GM21367 (cell line): ENCODE results near the gene SUPT3H.

Source experiments
- ATAC-seq: cut with Tn5 transposase; IDR thresholded peaks from one replicate; pipeline ENCODE4 v1.9.1; 2021; ENCODE audit not compliant: unreplicated experiment

The SUPT3H gene

DNA sequence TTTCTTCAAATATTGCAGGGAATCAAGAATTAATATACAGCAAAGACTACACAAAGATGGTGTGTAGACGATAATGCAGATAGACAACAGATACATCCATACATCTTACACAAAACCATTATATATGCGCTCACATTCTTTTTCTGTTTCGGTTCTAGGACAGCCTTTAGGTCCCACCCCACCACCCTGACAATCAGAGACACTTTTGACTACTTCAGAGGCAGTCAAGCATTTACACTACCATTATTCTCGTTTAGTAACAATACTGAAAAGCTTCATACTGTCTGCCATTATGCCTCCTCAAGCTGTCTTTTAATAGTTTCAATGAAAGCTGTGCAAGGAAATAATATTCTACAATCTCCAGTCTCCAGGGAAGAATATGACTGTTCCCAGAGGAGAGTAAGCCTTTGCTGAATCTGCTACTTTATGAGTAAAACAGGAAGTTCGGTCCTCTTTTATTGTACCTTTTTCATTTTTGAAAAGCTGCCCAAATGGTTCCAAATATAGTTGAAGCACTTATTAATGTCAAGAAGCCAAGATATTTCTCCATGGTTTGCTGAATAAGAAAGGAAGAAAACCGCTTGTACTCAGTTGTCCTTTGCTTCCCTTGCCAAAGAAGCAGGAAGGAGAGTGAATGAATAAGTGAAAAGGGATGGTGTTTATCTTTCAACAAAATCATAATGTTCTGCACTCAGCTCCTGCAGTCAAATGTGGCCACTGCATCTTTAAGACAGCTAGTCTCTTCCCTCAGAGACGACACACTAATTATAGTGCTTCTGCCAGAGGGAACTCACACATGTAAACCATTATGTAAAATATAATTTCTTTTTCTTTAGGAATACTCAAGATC is 521.9 kb downstream of the SUPT3H start:
- ATAC-seq, result no peak

DNA sequence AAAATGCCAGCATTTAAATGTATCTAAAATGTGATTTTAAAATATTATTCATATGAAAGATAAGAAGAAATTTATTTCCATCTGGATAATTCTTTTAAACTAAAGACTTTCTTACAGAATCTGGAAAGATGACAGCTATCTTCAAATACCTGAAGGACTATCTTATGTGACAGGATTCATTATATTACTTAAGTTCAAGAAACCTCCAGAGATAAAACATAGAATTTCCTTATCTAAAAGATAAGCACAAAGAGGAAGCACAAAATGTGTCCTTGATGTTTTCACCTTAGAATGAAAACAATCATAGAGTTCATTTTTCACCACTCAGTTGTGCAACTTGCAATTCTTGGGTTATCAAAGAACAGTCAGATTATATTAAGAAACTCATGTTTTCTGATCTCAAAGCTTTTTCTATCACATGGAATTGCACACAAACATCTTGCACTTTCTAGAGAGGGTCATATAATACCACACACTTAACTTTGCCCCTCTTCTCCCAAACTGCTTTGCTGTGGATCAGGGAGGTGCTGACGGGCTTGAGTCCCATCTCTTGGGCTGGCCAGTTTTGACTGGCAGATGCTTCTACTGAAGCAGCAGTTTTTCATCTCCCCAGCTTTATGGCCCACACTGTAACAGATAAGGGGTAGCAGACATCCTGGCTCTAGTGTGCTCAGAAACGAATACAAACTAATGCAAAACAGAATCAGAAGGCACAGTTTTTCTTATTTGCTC is 522.9 kb downstream of the SUPT3H start:
- ATAC-seq, result no peak

DNA sequence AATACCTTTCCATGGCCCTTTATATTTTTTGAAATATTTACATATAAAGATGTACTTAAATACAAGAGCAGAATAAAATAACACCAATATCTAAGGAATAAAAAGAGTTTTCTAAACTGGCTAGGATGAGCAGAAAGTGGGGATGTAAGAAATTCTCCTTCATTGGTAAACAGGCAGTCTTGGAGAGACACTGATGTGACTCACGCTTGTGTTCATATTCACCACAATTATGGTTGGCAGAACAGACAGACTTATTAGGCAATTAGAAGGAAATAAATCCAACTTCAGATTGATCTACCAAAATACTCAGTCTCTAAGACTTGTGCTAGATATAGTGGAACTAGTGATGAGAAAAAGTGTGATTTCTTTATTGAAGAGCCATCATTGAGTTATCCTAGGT is 526.6 kb downstream of the SUPT3H start:
- ATAC-seq, result no peak

DNA sequence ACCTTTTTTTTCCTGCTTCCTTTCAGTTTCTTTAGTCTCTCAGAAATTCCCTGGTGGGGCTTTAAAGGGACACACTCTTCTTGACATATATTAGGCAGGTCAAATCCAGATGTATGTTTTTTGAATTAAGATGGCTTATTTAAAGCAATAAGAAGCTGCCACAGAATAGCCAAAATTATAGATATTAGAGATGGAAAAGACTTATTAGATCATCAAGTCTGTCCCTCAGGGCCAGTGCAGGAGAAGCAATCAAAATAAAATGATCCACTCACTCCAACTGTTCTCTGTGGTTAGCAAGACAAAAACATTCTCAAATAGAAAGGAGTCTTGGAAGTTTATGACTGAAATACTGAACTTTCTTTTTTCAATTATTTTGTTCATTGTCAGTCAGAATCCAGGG is 527.4 kb downstream of the SUPT3H start:
- no peak for ATAC-seq

DNA sequence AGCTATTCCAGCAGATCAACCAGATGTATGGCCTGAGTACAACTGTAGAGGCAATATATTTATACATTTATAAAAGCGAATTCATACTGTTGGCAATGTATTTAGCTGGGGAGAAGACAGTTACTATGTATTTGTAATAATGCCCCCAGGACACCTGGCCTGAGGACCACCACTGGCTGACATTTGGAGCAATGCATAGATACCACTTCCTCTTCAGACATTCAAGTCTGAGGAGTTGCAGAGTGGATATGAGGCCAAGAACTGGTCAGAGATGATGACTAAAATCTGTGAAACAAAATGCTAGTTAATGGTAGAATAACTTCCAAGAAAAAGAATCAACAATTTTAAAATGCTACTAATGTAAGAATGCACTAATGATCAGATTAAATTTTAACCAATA is 527.9 kb downstream of the SUPT3H start:
- no peak for ATAC-seq

DNA sequence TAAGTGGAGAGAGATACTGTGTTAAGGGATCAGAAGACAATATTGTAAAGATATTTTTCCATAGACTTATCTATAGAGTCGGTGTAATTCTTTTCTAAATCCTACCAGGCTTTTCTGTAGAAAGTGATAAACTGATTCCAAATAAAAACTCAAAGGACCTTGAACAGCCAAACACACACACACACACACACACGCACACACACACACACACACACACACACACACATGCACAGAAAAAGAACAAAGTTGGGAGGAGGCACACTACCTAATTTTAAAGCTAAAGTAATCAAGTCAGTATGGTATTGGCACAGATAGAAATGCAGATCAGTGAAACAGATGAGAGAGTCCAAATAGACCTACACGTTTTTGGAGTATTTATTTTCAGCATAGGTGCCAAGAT is 534.0 kb downstream of the SUPT3H start:
- no peak for ATAC-seq

DNA sequence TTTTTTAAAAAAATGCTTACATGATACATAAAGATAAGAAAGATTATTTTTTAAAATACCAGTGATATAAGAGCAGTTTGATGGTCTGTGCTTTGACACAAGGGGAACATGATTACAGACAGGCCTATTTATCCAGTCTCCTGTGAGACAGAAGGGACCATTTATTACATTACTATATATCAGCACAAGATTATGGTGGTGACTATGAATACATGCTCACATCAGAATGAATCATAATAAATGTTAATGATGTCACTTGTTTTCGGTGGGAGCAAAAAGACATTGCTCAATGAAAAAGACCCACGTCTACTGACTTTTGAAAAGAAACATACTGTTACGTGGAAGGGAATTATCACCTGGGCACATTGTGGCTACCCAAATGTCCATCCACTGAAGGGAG is 535.1 kb downstream of the SUPT3H start:
- ATAC-seq, result no peak

DNA sequence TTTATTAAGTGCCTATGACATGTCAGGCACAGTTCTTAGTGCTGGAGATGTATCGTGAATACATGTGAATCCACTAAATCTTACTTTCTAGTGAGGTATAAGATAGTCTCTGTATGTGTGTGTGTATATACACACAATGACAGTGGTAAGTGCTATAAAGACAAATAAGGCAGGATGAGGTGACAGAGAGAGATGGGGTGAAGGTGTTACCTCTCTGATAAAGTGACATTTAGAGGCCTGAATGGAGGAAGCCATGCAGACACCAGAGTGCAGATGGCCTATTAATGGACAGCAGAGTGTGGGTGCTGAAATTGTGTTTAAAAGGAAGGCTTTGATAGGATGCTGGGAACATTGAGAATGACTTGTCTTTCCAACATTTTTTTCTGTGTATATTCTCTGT is 535.9 kb downstream of the SUPT3H start:
- ATAC-seq, result no peak

DNA sequence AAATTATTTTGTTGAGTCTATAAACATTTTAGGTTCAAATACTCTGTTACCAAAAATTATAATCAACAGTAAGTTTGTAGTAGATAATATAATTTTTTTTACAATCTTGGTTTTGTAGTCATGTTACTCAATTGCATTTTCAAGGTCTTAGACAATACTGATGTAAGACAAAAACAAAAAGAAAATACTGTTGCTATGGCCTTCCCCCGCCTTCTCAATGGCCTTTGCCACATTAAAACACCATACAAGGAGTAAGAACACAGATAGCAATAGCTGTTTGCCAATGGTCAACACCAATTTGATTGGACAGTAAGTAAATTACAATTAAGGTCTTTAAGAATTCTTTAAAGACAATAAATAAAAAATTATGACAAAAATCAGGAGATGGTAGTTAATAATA is 540.0 kb downstream of the SUPT3H start:
- no peak for ATAC-seq

DNA sequence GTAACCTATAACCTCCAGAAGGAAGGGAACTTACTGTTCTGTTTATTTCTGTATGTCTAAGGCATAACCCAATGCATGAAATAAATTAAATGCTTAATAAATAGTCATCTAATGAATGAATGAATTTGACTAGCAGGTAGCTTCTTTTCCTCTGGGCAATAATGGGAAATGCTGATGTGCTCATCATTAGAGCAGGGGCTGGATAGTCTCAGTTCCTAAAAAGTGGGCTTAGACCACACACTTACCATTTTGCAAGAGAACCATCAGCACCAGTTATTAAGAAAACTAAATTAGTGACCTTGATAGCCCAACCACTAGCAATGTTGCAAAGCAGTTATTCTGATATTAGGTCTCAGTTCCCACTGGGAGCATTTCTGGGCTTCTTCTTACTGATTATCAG is 540.5 kb downstream of the SUPT3H start:
- no peak for ATAC-seq

DNA sequence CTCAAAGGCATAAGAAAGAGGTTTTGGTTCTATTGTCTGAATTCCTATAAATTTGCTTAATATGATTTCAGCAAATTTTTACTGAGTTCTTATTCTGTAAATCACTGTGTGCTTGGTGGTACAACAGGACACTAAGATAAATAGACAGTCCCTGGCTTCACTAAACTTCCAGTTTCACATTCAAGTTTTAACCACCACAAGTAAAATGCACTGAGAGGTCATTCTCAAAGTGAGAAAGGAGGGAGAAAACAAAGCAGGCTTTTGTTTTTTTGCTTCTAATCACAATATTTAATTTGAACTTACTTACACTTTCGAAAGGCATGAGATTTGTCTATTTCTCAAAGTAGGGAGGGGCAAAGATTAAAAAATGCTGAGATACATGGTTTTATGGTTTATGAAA is 544.5 kb downstream of the SUPT3H start:
- ATAC-seq, result no peak

DNA sequence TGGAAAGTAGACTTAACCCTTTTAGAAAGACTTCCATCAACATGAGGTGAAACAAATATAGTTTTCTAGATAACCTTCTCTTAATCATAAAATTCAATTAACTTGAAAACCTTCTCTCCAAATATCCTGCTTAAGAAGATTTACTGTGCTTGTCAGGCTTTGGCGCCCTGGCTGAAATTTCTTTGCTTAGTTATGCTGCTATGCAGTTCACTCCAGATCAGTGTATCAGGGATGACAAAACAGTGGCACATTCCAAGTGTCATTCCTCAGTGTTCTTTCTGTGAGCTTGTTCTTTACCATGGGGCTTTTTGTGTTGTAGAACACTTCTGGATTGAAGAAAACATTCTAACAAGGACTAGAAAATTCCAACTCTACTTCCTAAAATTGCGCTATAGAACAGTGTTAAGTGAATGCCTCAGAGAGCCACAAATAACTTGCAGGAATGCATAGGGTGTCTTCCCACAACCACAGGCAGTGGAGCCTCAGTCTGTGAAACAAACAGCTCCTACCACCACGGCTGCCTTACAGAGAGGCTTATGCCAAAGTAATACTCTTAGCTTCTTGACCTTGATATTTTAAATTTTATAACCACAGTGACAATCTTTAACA is 546.6 kb downstream of the SUPT3H start:
- ATAC-seq, result no peak

DNA sequence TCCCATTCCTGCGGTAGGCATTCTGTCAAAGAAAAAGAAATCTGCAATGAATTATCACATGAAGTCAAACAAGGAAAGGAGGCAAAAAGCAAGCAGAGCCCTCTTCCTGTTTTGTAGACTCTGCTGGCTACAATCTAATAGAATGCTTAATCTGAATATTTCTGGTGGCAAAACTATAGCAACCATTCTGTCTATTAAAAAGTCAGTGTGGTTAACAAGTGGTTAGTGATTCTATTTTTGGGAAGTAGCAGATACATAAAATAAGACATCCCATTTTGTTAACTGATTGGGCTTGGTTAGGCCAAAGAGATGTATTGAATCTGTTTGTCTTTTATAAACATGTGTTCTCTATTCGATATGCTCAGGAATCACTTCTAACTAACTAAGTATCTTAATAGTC is 547.9 kb downstream of the SUPT3H start:
- ATAC-seq, result peak; percentile 52

DNA sequence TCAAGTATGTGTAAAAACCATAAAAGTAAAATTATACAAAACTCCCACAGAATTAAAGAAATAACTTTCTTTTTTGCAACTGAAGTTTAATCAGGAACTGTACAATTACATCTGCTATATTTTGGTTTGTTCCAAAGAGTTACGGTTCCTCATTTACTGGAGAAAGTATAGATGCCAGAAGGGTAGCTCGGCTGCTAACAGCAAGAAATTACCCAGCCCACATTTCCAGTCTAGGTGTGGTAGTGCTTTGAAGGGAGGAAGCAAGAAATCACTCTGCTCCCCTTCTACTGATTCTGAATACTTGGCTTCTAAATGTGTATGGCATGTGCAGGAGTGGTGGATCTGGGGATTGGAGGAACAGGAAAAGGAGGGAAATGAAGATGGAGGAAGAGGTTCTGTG is 549.0 kb downstream of the SUPT3H start:
- no peak for ATAC-seq

DNA sequence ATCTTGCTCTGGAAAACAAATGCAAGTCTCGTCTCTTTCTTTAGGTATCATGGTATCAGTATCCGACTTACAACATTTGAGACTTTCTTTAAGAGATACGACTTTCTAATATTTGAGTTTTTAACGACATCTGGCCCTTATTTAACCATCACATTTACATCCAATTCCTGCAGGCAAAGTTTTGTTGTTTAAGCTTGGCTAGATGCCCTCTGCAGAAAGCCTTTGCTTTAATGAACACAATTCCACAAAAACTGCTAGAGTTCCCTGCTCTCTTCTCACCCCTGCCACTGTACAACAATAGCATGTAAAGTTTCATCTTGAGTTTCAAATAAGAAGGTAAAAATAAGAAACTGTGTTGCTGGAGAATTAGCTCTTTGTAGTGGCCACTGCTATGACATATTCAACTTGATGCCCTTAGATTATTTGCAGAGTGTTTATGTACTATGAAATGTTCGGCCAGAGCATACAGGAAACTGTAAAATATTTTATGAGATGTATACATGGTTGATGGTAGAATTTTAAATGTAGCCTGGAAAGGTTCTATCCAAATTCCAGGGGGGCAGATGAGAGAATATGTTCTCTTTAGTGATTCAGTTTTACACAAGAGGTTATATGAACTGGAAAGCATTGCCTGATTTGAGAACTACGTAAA is 551.6 kb downstream of the SUPT3H start:
- no peak for ATAC-seq

DNA sequence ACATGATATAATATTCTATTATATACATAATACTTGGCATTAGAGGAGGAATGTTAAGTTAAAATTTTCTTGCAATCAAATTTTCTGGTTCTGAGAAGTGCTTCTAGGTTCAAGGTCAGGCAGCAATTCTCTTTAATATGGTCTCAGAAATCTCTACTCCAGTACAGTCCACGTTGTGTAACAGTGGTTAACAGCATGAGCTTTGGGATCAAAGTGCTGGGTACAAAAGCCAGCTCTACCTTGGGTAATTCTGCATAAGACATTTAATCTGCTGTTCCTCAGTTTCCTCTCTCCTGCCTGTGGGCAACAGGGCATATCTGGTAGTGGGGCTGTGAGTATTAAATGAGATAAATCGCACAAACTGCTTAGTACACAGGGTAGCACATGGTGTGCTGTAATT is 552.5 kb downstream of the SUPT3H start:
- no peak for ATAC-seq

DNA sequence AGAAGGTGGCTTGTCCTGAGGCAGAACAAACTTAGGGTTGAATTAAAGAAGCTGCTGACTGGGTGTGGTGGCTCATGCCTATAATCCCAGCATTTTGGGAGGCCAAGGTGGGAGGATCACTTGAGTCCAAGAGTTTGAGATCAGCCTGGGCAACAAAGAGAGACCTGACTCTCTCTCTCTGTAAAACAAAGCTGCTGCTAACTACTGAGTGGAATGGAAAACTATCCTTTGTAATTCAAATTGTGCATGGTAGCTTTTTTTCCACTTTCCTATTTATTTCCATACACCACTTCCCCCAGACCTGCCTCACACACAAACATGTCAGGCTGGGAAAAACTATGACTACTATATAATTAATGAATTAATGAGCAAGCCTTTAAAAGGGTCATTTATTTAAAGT is 553.2 kb downstream of the SUPT3H start:
- ATAC-seq, result no peak

DNA sequence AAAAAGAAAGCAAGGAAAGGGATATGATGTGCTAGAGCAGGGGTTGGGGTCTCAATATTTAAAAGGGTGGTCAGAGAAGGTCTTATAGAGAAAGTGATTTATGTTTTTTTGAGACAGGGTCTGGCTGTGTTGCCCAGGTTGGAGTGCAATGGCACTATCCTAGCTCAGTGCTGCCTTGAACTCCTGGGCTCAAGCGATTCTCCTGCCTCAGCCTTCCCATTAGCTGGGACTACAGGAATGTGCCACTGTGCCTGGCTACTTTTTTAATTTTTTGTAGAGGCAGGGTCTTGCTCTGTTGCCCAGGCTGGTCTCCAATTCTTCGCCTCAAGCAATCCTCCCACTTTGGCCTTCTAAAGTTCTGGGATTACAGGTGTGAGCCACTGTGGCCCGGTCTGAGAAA is 557.0 kb downstream of the SUPT3H start:
- ATAC-seq, result no peak

DNA sequence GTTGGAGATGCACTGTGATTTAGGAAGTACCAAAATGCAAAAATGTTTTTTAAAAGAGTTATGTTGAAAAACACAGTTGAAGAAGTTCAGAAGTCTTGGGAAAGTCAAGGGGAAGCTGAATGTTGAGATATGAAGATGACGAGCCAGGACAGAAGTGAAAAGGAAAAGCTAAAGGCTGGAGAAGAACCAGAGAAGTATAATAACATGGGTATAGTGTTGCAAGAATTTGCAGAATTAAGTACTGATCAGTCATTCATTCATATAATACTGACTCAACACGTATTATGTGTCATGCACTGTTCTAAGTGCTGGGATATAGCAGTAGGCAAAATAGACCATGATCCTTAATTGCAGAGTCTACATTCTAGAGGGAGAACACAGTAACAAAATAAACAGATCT is 557.4 kb downstream of the SUPT3H start:
- ATAC-seq, result no peak

DNA sequence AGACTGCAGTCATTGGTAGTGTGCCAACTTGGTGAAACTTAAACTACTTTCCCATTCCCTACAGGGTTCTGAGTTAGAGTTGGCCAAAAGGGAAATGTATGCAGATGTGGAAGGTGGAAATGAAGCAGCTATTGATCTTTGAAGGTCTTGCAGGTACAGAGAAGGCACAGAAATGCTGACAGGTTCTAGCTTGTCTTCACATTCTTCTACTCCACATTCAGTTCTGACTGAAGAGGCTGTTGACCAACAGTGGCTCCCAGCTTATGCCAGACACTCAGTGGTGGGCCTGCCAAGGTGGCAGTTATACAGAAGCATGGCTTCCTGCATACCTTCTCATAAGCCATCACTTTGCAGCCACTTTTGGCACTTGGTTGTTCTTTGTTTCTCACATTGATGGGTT is 566.3 kb downstream of the SUPT3H start:
- ATAC-seq, result no peak

DNA sequence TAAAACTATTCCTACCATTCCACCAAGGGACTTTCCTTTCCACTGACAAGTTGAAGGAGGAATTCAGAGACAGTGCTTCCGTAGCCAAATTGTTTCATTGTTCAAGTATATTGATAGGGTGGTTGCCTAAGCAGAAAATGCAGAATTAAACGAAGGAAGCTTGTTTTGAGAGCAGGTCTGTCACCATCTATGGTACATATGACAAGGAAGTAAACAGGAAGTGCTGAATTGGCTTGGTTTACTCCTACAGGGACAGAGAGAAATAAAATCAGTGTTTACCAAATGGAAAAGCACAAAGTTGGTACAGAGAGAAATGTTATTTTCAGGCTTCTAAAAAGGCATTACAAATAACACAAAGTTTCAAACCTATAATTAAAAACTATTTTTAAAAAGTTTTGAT is 568.5 kb downstream of the SUPT3H start:
- ATAC-seq, result no peak

DNA sequence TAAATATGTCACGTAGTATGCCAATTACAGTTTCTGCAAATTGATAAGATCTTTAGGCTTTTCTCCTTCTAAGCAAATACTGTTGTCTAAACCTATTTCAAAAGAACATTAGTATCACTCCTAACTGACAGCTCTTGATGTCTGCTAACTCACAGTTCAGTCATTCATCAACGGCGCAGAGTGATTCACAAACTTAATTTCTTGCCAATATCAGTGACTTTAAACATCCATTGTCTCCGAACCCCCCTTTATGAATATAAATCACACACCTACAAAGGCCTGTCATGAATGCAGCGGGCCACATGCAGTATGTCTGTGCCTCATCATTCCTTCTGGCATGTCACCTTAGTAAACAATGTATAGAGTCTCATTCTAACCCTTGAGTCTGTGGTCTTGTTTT is 569.6 kb downstream of the SUPT3H start:
- no peak for ATAC-seq
